B cell (primary cell): ENCODE results near the gene B4GALNT4. TPM values are rescaled to one million over a fixed set of nuclear protein-coding genes. Genes with fewer than 3 reads are reported as not detected.

Experiments
- ATAC-seq: fragments of 200-7000 bp; cut with Tn5 transposase; one replicate; pipeline ENCODE4 v1.10.0; 2021; ENCODE audit warnings: low read depth, mild to moderate bottlenecking, moderate number of reproducible peaks, moderate library complexity
- CTCF ChIA-PET: fragments of 350-600 bp; sonication (Branson Sonifier 250); formaldehyde crosslinking; loops from one replicate; lab custom pipeline; 2021; ENCODE audit warnings: antibody characterized with exemption, inconsistent platforms; lab: Charles Lee
- POLR2A ChIA-PET: fragments of 350-600 bp; sonication (Branson Sonifier 250); formaldehyde crosslinking; loops from one replicate; lab custom pipeline; 2021; ENCODE audit warnings: antibody characterized with exemption; lab: Charles Lee
- DNase-seq: peaks from one replicate; pipeline ENCODE4 v3.0.0; 2013
- H2AFZ ChIP-seq: 2 replicates; pipeline ENCODE4 v1.6.1; 2012; ENCODE audit warnings: mild to moderate bottlenecking, low read depth, low read length; ENCODE audit not compliant: insufficient read depth, poor library complexity, severe bottlenecking
- H3K27ac ChIP-seq, 2 donors: 1 replicate in 1 of 2; 2 replicates in 1 of 2; pipeline ENCODE4 v1.5.1; 2012 to 2013; ENCODE audit warnings: low read length in 2 of 2, mild to moderate bottlenecking in 2 of 2, moderate library complexity in 1 of 2
- H3K27me3 ChIP-seq, 4 experiments: fragments of 200-600 bp in 1 of 4; sonication (generic) in 1 of 4; replicated peaks in 1 of 4; 1 replicate in 2 of 4; 2 replicates in 2 of 4; pipeline versions ENCODE4 v1.6.1 to v1.7.0; 2013 to 2016; ENCODE audit warnings: low read length in 3 of 4, mild to moderate bottlenecking in 2 of 4, mixed read lengths in 1 of 4, moderate library complexity in 1 of 4; ENCODE audit not compliant: insufficient read depth in 4 of 4, control insufficient read depth in 3 of 4; ENCODE audit errors: control extremely low read depth in 1 of 4
- H3K36me3 ChIP-seq, 2 experiments: replicated peaks in 1 of 2; 1 replicate in 1 of 2; 2 replicates in 1 of 2; pipeline versions ENCODE4 v1.6.1 to v1.7.1; 2013; ENCODE audit warnings: low read length in 1 of 2; ENCODE audit not compliant: insufficient read depth in 2 of 2, control insufficient read depth in 1 of 2; ENCODE audit errors: control extremely low read depth in 1 of 2, extremely low read depth in 1 of 2
- H3K4me1 ChIP-seq, 2 donors: fragments of 200-600 bp in 1 of 2; sonication (generic) in 1 of 2; 1 replicate in 1 of 2; 2 replicates in 1 of 2; pipeline versions ENCODE4 v1.5.1 to v1.6.1; 2013 to 2017; ENCODE audit warnings: low read length in 2 of 2; ENCODE audit not compliant: control insufficient read depth in 2 of 2, insufficient read depth in 2 of 2
- H3K4me2 ChIP-seq: replicated peaks from 2 replicates; pipeline ENCODE3; 2012; ENCODE audit warnings: mild to moderate bottlenecking, low read depth, low read length; ENCODE audit not compliant: poor library complexity, severe bottlenecking
- H3K4me3 ChIP-seq, 5 experiments: fragments of 200-600 bp in 1 of 5; sonication (generic) in 1 of 5; 1 replicate in 3 of 5; 2 replicates in 2 of 5; pipeline versions ENCODE4 v1.5.1 to v1.7.0; 2011 to 2016; ENCODE audit warnings: low read length in 4 of 5, mild to moderate bottlenecking in 4 of 5, low read depth in 2 of 5, control low read depth in 1 of 5, moderate library complexity in 1 of 5; ENCODE audit not compliant: insufficient read depth in 1 of 5; ENCODE audit errors: control extremely low read depth in 1 of 5, extremely low read depth in 1 of 5
- H3K79me2 ChIP-seq: fragments of 200-600 bp; sonication (generic); one replicate; pipeline ENCODE4 v1.6.0; 2016; ENCODE audit warnings: low read length; ENCODE audit not compliant: control insufficient read depth, insufficient read depth
- H3K9ac ChIP-seq: fragments of 200-600 bp; sonication (generic); 2 replicates; pipeline ENCODE4 v1.6.1; 2017; ENCODE audit warnings: mild to moderate bottlenecking, low read length, moderate library complexity
- H3K9me3 ChIP-seq, 3 donors: one replicate each; pipeline versions ENCODE4 v1.6.1 to v1.7.1; 2013; ENCODE audit warnings: low read length in 2 of 3; ENCODE audit not compliant: control insufficient read depth in 2 of 3, insufficient read depth in 1 of 3; ENCODE audit errors: control extremely low read depth in 1 of 3
- H4K20me1 ChIP-seq: 2 replicates; pipeline ENCODE4 v1.6.0; 2012; ENCODE audit warnings: mild to moderate bottlenecking, low read length; ENCODE audit not compliant: insufficient read depth, control insufficient read depth, poor library complexity, severe bottlenecking
- H3K27ac Mint-ChIP-seq: one replicate; pipeline ENCODE4 v1.8.0; 2021; ENCODE audit warnings: mixed read lengths
- H3K27me3 Mint-ChIP-seq: one replicate; pipeline ENCODE4 v1.8.0; 2021; ENCODE audit warnings: mixed read lengths
- H3K4me1 Mint-ChIP-seq: one replicate; pipeline ENCODE4 v1.8.0; 2021; ENCODE audit warnings: mixed read lengths
- H3K4me3 Mint-ChIP-seq: one replicate; pipeline ENCODE4 v1.8.0; 2021; ENCODE audit warnings: mixed read lengths
- H3K9me3 Mint-ChIP-seq: one replicate; pipeline ENCODE4 v1.8.0; 2022; ENCODE audit warnings: mixed read lengths; ENCODE audit not compliant: insufficient read depth
- CTCF ChIP-seq: fragments of 200-600 bp; IDR thresholded peaks from one replicate; pipeline ENCODE4 v1.8.0; 2022; ENCODE audit warnings: antibody characterized with exemption, mild to moderate bottlenecking
- EZH2 ChIP-seq: IDR thresholded peaks from 2 replicates; pipeline ENCODE4 v1.6.1; 2012; ENCODE audit warnings: borderline replicate concordance, low read depth, mild to moderate bottlenecking, moderate library complexity, low read length; ENCODE audit not compliant: insufficient read depth, poor library complexity, severe bottlenecking
- WGBS: methylation state at CpG from one replicate; pipeline ENCODE4 v1.1.5; 2013; ENCODE audit warnings: missing lambda C conversion rate; ENCODE audit not compliant: insufficient coverage; 5-methylcytosine and 5-hydroxymethylcytosine counted together
- intact Hi-C: fragments of 100-400 bp; cut with micrococcal nuclease; formaldehyde crosslinking; loops from one replicate; pipeline ENCODE4 v1.10.0; 2022
- polyA plus RNA-seq: library from polyadenylated mRNA; depleted of rRNA; stranded (reverse); fragments of >200 nt; gene quantifications from 2 replicates; pipeline ENCODE4 v1.2.3, GENCODE V29; 2012
- total RNA-seq, 2 donors: library from RNA; stranded (reverse); fragments of 120-200 nt in 1 of 2; gene quantifications; 1 replicate in 1 of 2; 2 replicates in 1 of 2; pipeline versions ENCODE4 v1.2.3 to v1.2.4, GENCODE V29; 2013 to 2022

Gene B4GALNT4
- total and polyA plus RNA-seq, 2 donors (not counting 1 experiment from before 2014, with no cell fraction given): not detected

- H3K27me3 Mint-ChIP-seq: no peaks in the 10 kb centered on the region
- POLR2A ChIA-PET: no interaction called here
- Histone ChIP-seq H3K27me3 (no peaks in the 10 kb centered on the region), H3K9me3 (peaks cover 0 to 8% (median 0%) of the 10 kb centered on the region in 3 donors), H3K4me1 (peaks cover 19 to 25% of the 10 kb centered on the region in 2 donors), H3K36me3 (no peaks in the 10 kb centered on the region), H3K79me2 (no peaks in the 10 kb centered on the region), H4K20me1 (no peaks in the 10 kb centered on the region), H3K4me3 (no peak overlapping the region), H3K4me2 (no peak overlapping the region), H3K27ac (no peak overlapping the region), H3K9ac (no peak overlapping the region), H2AFZ (no peak overlapping the region)
- WGBS: 94% methylated on average over 5 of the region's 11 CpGs
- H3K9me3 Mint-ChIP-seq: no peaks in the 10 kb centered on the region
- no peak for TF ChIP-seq CTCF
- TF ChIP-seq EZH2: no peak
- H3K4me1 Mint-ChIP-seq: peaks cover 25% of the 10 kb centered on the region
- CTCF ChIA-PET: interaction anchor here (1.1 to 1.2 kb wide), 2 partner anchors 10 to 94 kb away, joined by 3 read pairs; no protein-coding TSS in a partner anchor
- H3K27ac Mint-ChIP-seq: no peak overlapping the region
- no peak for DNase-seq
- no peak for ATAC-seq
- intact Hi-C loops: no loop called here
- no peak overlapping the region for H3K4me3 Mint-ChIP-seq
Measured at GRCh38 chr11:344836-345578, 24.3 kb upstream of the B4GALNT4 start.

- H3K4me1 ChIP-seq: peaks cover 15 to 23% of the 10 kb centered on the region in 2 donors
- no peak for DNase-seq
- no peak overlapping the region for H3K27ac ChIP-seq
- no peak for TF ChIP-seq CTCF
- no peak for TF ChIP-seq EZH2
- H3K4me3 ChIP-seq: no peak overlapping the region
- H3K9me3 Mint-ChIP-seq: no peaks in the 10 kb centered on the region
- no peak for ATAC-seq
- peaks cover 0 to 5% (median 0%) of the 10 kb centered on the region in 3 donors for H3K9me3 ChIP-seq
- H3K27me3 ChIP-seq: no peaks in the 10 kb centered on the region
- ChIA-PET POLR2A (interaction anchor here (0.7 kb wide), 1 partner anchor 24 kb away, joined by 7 read pairs; no protein-coding TSS in a partner anchor), CTCF (no interaction called here)
- H3K27me3 Mint-ChIP-seq: no peaks in the 10 kb centered on the region
- no peak overlapping the region for H3K4me3 Mint-ChIP-seq
- H3K27ac Mint-ChIP-seq: no peak overlapping the region
- peaks cover 20% of the 10 kb centered on the region for H3K4me1 Mint-ChIP-seq
- no peaks in the 10 kb centered on the region for H4K20me1 ChIP-seq
- no peak overlapping the region for H2AFZ ChIP-seq
- no peak overlapping the region for H3K9ac ChIP-seq
- intact Hi-C loops: no loop called here
- H3K36me3 ChIP-seq: no peaks in the 10 kb centered on the region
- whole genome bisulfite sequencing: 97% methylated on average over 3 of the region's 3 CpGs
- H3K79me2 ChIP-seq: no peaks in the 10 kb centered on the region
- no peak overlapping the region for H3K4me2 ChIP-seq
Measured at GRCh38 chr11:346529-346928, 22.8 kb upstream of the B4GALNT4 start.
